Upper lobe of right lung (tissue), 1 donor: ENCODE measurements around the gene SLC16A1. TPM values are rescaled to one million over a fixed set of nuclear protein-coding genes. Genes with fewer than 3 reads are reported as not detected.
A peak's percentile ranks its signal among the peaks of the same experiment; 100 is the strongest.
"Not testable (repeated sequence)": the region's sequence is repeated elsewhere in the genome, so short reads cannot be mapped to it uniquely, and the experiment has no call there.

Experiments
- ATAC-seq: fragments of 200-7000 bp; cut with Tn5 transposase; one replicate; pipeline ENCODE4 v1.9.1; 2020; ENCODE audit warnings: mild to moderate bottlenecking, moderate library complexity
- DNase-seq: peaks from one replicate; pipeline ENCODE4 v3.0.0-alpha.2; 2020
- H3K27ac ChIP-seq: fragments of 200-600 bp; one replicate; pipeline ENCODE4 v1.8.0; 2022
- H3K27me3 ChIP-seq: fragments of 200-600 bp; one replicate; pipeline ENCODE4 v1.8.0; 2022; ENCODE audit warnings: mild to moderate bottlenecking
- H3K36me3 ChIP-seq: fragments of 200-600 bp; one replicate; pipeline ENCODE4 v1.8.0; 2022
- H3K4me1 ChIP-seq: fragments of 200-600 bp; one replicate; pipeline ENCODE4 v1.8.0; 2022
- H3K4me3 ChIP-seq: fragments of 200-600 bp; one replicate; pipeline ENCODE4 v1.8.0; 2022; ENCODE audit warnings: mild to moderate bottlenecking
- H3K9me3 ChIP-seq: fragments of 200-600 bp; one replicate; pipeline ENCODE4 v1.8.0; 2022
- CTCF ChIP-seq: fragments of 200-600 bp; IDR thresholded peaks from one replicate; pipeline ENCODE4 v1.8.0; 2022; ENCODE audit warnings: antibody characterized with exemption
- intact Hi-C: fragments of 100-400 bp; cut with DNase I; formaldehyde crosslinking; loops from one replicate; pipeline ENCODE4 v1.11.0; 2022
- total RNA-seq: library from RNA; stranded (reverse); fragmentation: NEBNext Ultra II Directional; extraction: Animal tissue kit (Norgen Biotek cat#: 25700); gene quantifications from one replicate; pipeline ENCODE4 v1.2.1, GENCODE V29; 2021
- donor health status: DM: no; HTN: yes; CAD: no; lungs with severe emphysema.

SLC16A1 gene
- total RNA-seq, 1 donor from 2014 or later = 8.6 TPM

- H3K9me3 ChIP-seq = no peaks in the 10 kb centered on the region
- TF ChIP-seq CTCF = no peak
- H3K27ac ChIP-seq = no peak overlapping the region
- ATAC-seq (no peak), DNase-seq (no peak)
- H3K36me3 ChIP-seq = no peaks in the 10 kb centered on the region
- intact Hi-C loops = no loop called here
- peaks cover 5% of the 10 kb centered on the region for H3K4me1 ChIP-seq
- H3K4me3 ChIP-seq = no peak overlapping the region
- H3K27me3 ChIP-seq = no peaks in the 10 kb centered on the region
These were observed 32.4 kb upstream of the SLC16A1 start for GRCh38 chr1:112988367-112988766.

- peaks cover 7% of the 10 kb centered on the region for H3K4me1 ChIP-seq
These were observed 29.1 kb upstream of the SLC16A1 start for GRCh38 chr1:112985123-112985522.

GRCh38 chr1:112983537-112984131 lies 27.6 kb upstream of the SLC16A1 start:
- H3K36me3 ChIP-seq = no peaks in the 10 kb centered on the region
- no peak overlapping the region for H3K27ac ChIP-seq
- H3K4me3 ChIP-seq = no peak overlapping the region
- intact Hi-C loops = no loop called here
- no peaks in the 10 kb centered on the region for H3K27me3 ChIP-seq
- no peaks in the 10 kb centered on the region for H3K9me3 ChIP-seq
- no peak for ATAC-seq
- no peak for DNase-seq
- H3K4me1 ChIP-seq = peaks cover 7% of the 10 kb centered on the region
- no peak for TF ChIP-seq CTCF

More at GRCh38 chr1:112985123-112985522, 29.1 kb upstream of the SLC16A1 start:
- Histone ChIP-seq H3K27me3 (no peaks in the 10 kb centered on the region), H3K4me3 (no peak overlapping the region), H3K27ac (no peak overlapping the region), H3K36me3 (no peaks in the 10 kb centered on the region), H3K9me3 (no peaks in the 10 kb centered on the region)
- DNase-seq (no peak), ATAC-seq (no peak)
- no peak for TF ChIP-seq CTCF
- intact Hi-C loops = no loop called here

GRCh38 chr1:112982853-112983536 lies 27.0 kb upstream of the SLC16A1 start:
- ATAC-seq = peak; percentile 45
- Histone ChIP-seq H3K4me3 (no peak overlapping the region), H3K4me1 (peaks cover 7% of the 10 kb centered on the region), H3K36me3 (no peaks in the 10 kb centered on the region), H3K27me3 (no peaks in the 10 kb centered on the region), H3K9me3 (no peaks in the 10 kb centered on the region), H3K27ac (no peak overlapping the region)
- DNase-seq = no peak
- no peak for TF ChIP-seq CTCF
- intact Hi-C loops = no loop called here

GRCh38 chr1:112982328-112982727 lies 26.3 kb upstream of the SLC16A1 start:
- no peaks in the 10 kb centered on the region for H3K9me3 ChIP-seq
- H3K36me3 ChIP-seq = no peaks in the 10 kb centered on the region
- H3K4me3 ChIP-seq = no peak overlapping the region
- H3K27ac ChIP-seq = no peak overlapping the region
- TF ChIP-seq CTCF = no peak
- H3K4me1 ChIP-seq = peaks cover 7% of the 10 kb centered on the region
- DNase-seq = no peak
- no peaks in the 10 kb centered on the region for H3K27me3 ChIP-seq
- intact Hi-C loops = no loop called here
- ATAC-seq = no peak

GRCh38 chr1:112981834-112982233 lies 25.8 kb upstream of the SLC16A1 start:
- H3K27me3 ChIP-seq, H3K27ac ChIP-seq, H3K4me3 ChIP-seq, H3K36me3 ChIP-seq, H3K4me1 ChIP-seq, intact Hi-C loops, ATAC-seq, DNase-seq, H3K9me3 ChIP-seq: not testable (repeated sequence)
